PFSK-1 (cell line): ENCODE measurements around the gene MRPS25.

Experiments
- POLR2AphosphoS5 ChIP-seq: IDR thresholded peaks from 2 replicates; pipeline ENCODE4 v1.6.1; 2012; ENCODE audit warnings: low read depth, mild to moderate bottlenecking, control low read depth, low read length, moderate library complexity
- SIN3A ChIP-seq: IDR thresholded peaks from 2 replicates; pipeline ENCODE4 v1.6.1; 2012; ENCODE audit warnings: mild to moderate bottlenecking, low read length, moderate library complexity, borderline replicate concordance; ENCODE audit not compliant: insufficient read depth
- TAF1 ChIP-seq: IDR thresholded peaks from 2 replicates; pipeline ENCODE4 v1.6.1; 2012; ENCODE audit warnings: low read length, control low read depth, borderline replicate concordance; ENCODE audit not compliant: insufficient read depth
- TF ChIP-seq, protein P1 (sequence below), 2 experiments: IDR thresholded peaks; 2 replicates each; pipeline versions ENCODE4 v1.6.1 to v1.8.0; 2011 to 2012; ENCODE audit warnings: low read depth in 2 of 2, low read length in 2 of 2, control low read depth in 1 of 2, inconsistent platforms in 1 of 2, mild to moderate bottlenecking in 1 of 2, moderate library complexity in 1 of 2; ENCODE audit not compliant: insufficient read depth in 1 of 2

DNA sequence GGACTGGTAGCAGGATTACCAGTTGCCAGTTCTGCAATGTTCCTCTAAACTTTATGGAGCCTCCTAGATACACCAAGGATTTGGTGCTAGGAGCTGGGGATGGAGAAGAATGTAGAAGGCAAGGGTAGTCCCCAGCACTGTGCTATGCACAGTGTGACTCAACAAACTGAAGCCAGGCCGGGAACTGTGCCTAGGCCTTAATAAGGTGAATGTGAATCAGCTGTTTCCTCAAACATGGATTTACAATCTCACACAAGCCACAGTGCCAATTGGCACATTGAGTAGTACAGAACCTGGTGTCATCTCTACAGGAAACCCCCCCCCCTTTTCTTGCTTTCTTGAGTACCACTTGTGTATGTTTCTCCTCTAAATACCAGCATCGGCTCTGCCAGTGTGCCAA is 32.5 kb downstream of the MRPS25 start:
- TF ChIP-seq, protein P1, sequence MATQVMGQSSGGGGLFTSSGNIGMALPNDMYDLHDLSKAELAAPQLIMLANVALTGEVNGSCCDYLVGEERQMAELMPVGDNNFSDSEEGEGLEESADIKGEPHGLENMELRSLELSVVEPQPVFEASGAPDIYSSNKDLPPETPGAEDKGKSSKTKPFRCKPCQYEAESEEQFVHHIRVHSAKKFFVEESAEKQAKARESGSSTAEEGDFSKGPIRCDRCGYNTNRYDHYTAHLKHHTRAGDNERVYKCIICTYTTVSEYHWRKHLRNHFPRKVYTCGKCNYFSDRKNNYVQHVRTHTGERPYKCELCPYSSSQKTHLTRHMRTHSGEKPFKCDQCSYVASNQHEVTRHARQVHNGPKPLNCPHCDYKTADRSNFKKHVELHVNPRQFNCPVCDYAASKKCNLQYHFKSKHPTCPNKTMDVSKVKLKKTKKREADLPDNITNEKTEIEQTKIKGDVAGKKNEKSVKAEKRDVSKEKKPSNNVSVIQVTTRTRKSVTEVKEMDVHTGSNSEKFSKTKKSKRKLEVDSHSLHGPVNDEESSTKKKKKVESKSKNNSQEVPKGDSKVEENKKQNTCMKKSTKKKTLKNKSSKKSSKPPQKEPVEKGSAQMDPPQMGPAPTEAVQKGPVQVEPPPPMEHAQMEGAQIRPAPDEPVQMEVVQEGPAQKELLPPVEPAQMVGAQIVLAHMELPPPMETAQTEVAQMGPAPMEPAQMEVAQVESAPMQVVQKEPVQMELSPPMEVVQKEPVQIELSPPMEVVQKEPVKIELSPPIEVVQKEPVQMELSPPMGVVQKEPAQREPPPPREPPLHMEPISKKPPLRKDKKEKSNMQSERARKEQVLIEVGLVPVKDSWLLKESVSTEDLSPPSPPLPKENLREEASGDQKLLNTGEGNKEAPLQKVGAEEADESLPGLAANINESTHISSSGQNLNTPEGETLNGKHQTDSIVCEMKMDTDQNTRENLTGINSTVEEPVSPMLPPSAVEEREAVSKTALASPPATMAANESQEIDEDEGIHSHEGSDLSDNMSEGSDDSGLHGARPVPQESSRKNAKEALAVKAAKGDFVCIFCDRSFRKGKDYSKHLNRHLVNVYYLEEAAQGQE (IDR thresholded peaks at IDR 0.05; ENCODE audit: insufficient read depth in 1 of 2, low read depth in 2 of 2, low read length in 2 of 2) = no peak
- TF ChIP-seq TAF1 (no peak), POLR2AphosphoS5 (no peak), SIN3A (no peak)
